ENCODE data around the gene SENP1.

- no peak for TF ChIP-seq CTCF (IDR thresholded peaks at IDR 0.05)
- no peak for TF ChIP-seq POLR2A (IDR thresholded peaks at IDR 0.05)
Observed at GRCh38 chr12:48039151-48039550, 66.7 kb downstream of the SENP1 start.

All from heart left ventricle (tissue), 13 donors.